ENCODE measurements around the gene C21orf58. TPM values are rescaled to one million over a fixed set of nuclear protein-coding genes. Genes with fewer than 3 reads are reported as not detected.
A peak's percentile ranks its signal among the peaks of the same experiment; 100 is the strongest.

Gene C21orf58
- total RNA-seq, 1 donor from 2014 or later: 20.7 TPM

- Mint-ChIP-seq H3K9me3 (no peaks in the 10 kb centered on the region), H3K27ac (no peak overlapping the region), H3K4me3 (no peak overlapping the region), H3K4me1 (peaks cover 11% of the 10 kb centered on the region), H3K36me3 (peaks cover 19% of the 10 kb centered on the region), H3K27me3 (ENCODE audit: low read depth) (no peaks in the 10 kb centered on the region)
- DNase-seq (ENCODE audit: low spot score in 2 of 2, unreplicated experiment in 2 of 2): no peak
- no peak for TF ChIP-seq CTCF (IDR thresholded peaks at IDR 0.05; ENCODE audit: unreplicated experiment)
These were observed 4.5 kb upstream of the C21orf58 start for GRCh38 chr21:46328151-46328550.

DNA sequence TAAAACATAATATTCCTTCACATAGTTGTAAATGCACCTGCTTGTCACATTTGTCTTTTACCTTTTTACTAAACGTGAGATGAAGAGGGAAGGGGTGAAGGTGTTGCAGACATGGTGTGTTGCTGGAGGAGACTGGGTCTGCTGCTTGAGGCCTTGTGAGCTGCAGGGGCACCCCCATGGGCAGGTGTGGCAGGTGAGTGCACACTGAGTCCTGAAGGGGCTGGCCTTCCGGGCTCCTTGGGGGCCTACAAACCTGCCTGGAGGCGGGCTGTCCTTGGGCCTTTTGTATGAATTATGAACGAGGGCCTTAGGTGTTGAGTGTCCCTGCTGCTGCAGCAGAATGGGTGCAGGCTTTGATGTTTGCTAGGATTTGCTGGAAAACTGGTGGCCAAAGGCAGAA, 4.0 kb upstream of the C21orf58 start:
- no peak for TF ChIP-seq CTCF (IDR thresholded peaks at IDR 0.05; ENCODE audit: unreplicated experiment)
- no peaks in the 10 kb centered on the region for H3K9me3 Mint-ChIP-seq
- H3K4me3 Mint-ChIP-seq: no peak overlapping the region
- no peak for DNase-seq (ENCODE audit: low spot score in 2 of 2, unreplicated experiment in 2 of 2)
- H3K27ac Mint-ChIP-seq: no peak overlapping the region
- H3K27me3 Mint-ChIP-seq (ENCODE audit: low read depth): no peaks in the 10 kb centered on the region
- H3K4me1 Mint-ChIP-seq: peaks cover 11% of the 10 kb centered on the region
- peaks cover 19% of the 10 kb centered on the region for H3K36me3 Mint-ChIP-seq

GRCh38 chr21:46326110-46326703, 2.5 kb upstream of the C21orf58 start:
- TF ChIP-seq CTCF (IDR thresholded peaks at IDR 0.05; ENCODE audit: unreplicated experiment): no peak
- no peak for DNase-seq (ENCODE audit: low spot score in 2 of 2, unreplicated experiment in 2 of 2)
- Mint-ChIP-seq H3K4me1 (peaks cover 24% of the 10 kb centered on the region), H3K36me3 (peaks cover 13% of the 10 kb centered on the region), H3K27ac (peak overlapping the region; percentile 67), H3K27me3 (ENCODE audit: low read depth) (no peaks in the 10 kb centered on the region), H3K9me3 (no peaks in the 10 kb centered on the region), H3K4me3 (no peak overlapping the region)

- peak; percentile 47 to 67 for DNase-seq (ENCODE audit: low spot score in 2 of 2, unreplicated experiment in 2 of 2)
- no peak for TF ChIP-seq CTCF (IDR thresholded peaks at IDR 0.05; ENCODE audit: unreplicated experiment)
- Mint-ChIP-seq H3K36me3 (peaks cover 9% of the 10 kb centered on the region), H3K4me3 (peak overlapping the region; percentile 77), H3K9me3 (no peaks in the 10 kb centered on the region), H3K27ac (peak overlapping the region; percentile 41), H3K27me3 (ENCODE audit: low read depth) (no peaks in the 10 kb centered on the region), H3K4me1 (peaks cover 32% of the 10 kb centered on the region)
These were observed 1.6 kb upstream of the C21orf58 start for GRCh38 chr21:46325073-46325912.

- TF ChIP-seq CTCF (IDR thresholded peaks at IDR 0.05; ENCODE audit: unreplicated experiment): no peak
- Mint-ChIP-seq H3K36me3 (peaks cover 9% of the 10 kb centered on the region), H3K4me1 (peaks cover 32% of the 10 kb centered on the region), H3K27me3 (ENCODE audit: low read depth) (no peaks in the 10 kb centered on the region), H3K9me3 (no peaks in the 10 kb centered on the region), H3K4me3 (peak overlapping the region; percentile 94), H3K27ac (peak overlapping the region; percentile 99)
- DNase-seq (ENCODE audit: low spot score in 2 of 2, unreplicated experiment in 2 of 2): peak; percentile 83 to 93
These were observed 861 bp upstream of the C21orf58 start for GRCh38 chr21:46324390-46325072.

All from mesothelial cell of epicardium (in vitro differentiated cells).